Heart right ventricle (tissue), 16 donors: ENCODE data around the gene ECI1. TPM values are rescaled to one million over a fixed set of nuclear protein-coding genes. Genes with fewer than 3 reads are reported as not detected.

ENCODE experiments used
- ATAC-seq, 8 donors: fragments of 200-7000 bp; cut with Tn5 transposase; one replicate each; pipeline ENCODE4 v1.9.1; 2020; ENCODE audit warnings: mild to moderate bottlenecking in 8 of 8, moderate library complexity in 8 of 8, moderate number of reproducible peaks in 1 of 8
- DNase-seq, 2 donors: peaks; one replicate each; pipeline ENCODE4 v3.0.0-alpha.2; 2020
- H3K27ac ChIP-seq, 10 donors: fragments of 200-600 bp; sonication (generic) in 2 of 10; one replicate each; pipeline versions ENCODE4 v1.5.0 to v1.8.0; 2020 to 2022; ENCODE audit warnings: mild to moderate bottlenecking in 3 of 10
- H3K27me3 ChIP-seq, 7 donors: fragments of 200-600 bp; one replicate each; pipeline ENCODE4 v1.8.0; 2021 to 2022; ENCODE audit warnings: mild to moderate bottlenecking in 2 of 7
- H3K36me3 ChIP-seq, 9 donors: fragments of 200-600 bp; sonication (generic) in 1 of 9; one replicate each; pipeline versions ENCODE4 v1.5.0 to v1.8.0; 2020 to 2022; ENCODE audit warnings: mild to moderate bottlenecking in 2 of 9
- H3K4me1 ChIP-seq, 9 donors: fragments of 200-600 bp; sonication (generic) in 1 of 9; one replicate each; pipeline versions ENCODE4 v1.5.0 to v1.8.0; 2020 to 2022; ENCODE audit warnings: mild to moderate bottlenecking in 4 of 9
- H3K4me3 ChIP-seq, 10 donors: fragments of 200-600 bp; sonication (generic) in 2 of 10; one replicate each; pipeline versions ENCODE4 v1.5.0 to v1.8.0; 2020 to 2022; ENCODE audit warnings: mild to moderate bottlenecking in 7 of 10, moderate library complexity in 2 of 10
- H3K9me3 ChIP-seq, 11 donors: fragments of 200-600 bp in 10 of 11; sonication (generic) in 2 of 11; one replicate each; pipeline versions ENCODE4 v1.5.0 to v1.8.0; 2013 to 2022; ENCODE audit warnings: mild to moderate bottlenecking in 2 of 11, control low read depth in 1 of 11, moderate library complexity in 1 of 11
- CTCF ChIP-seq, 9 donors: fragments of 200-600 bp; sonication (generic) in 2 of 9; IDR thresholded peaks; one replicate each; pipeline versions ENCODE4 v1.5.0 to v1.8.0; 2021 to 2022; ENCODE audit warnings: antibody characterized with exemption in 9 of 9, mild to moderate bottlenecking in 5 of 9, moderate library complexity in 1 of 9
- WGBS, 2 donors: extraction: QIAGEN DNeasy Blood & Tissue Kit; methylation state at CpG; one replicate each; pipeline ENCODE4 v1.1.7; 2013; ENCODE audit warnings: inconsistent platforms in 1 of 2; 5-methylcytosine and 5-hydroxymethylcytosine counted together
- intact Hi-C, 10 donors: fragments of 100-400 bp; cut with DNase I; formaldehyde crosslinking; loops; one replicate each; pipeline versions ENCODE4 v1.11.1 to v1.14.2; 2022
- polyA plus RNA-seq, 2 donors: library from polyadenylated mRNA; stranded (reverse); fragments of 200-250 nt; gene quantifications; one replicate each; pipeline ENCODE4 v1.2.3, GENCODE V29; 2013
- total RNA-seq, 10 donors: library from RNA; stranded (reverse); fragmentation: NEBNext Ultra II Directional in 3 of 10; extraction: Animal tissue kit (Norgen Biotek cat#: 25700) in 3 of 10; gene quantifications; one replicate each; pipeline versions ENCODE4 v1.2.1 to v1.2.4, GENCODE V29; 2021 to 2023
- donor health status: Arrhythmogenic right ventricular cardiomyopathy.
- donor health status: ischemic (EF 13 %, LVEDD 7.1; RV severe dilation, severe dysfunction).
- donor health status: healthy with polysubstance abuse.
- donor health status: DM: no; HTN: yes; CAD: no.
- donor health status: DM: no; HTN: no; CAD: no.
- donor health status: ischemic (EF 25% LVEDD 6.9; RV normal size, moderate dysfunction).
- donor health status: ischemic (EF 25% LVEDD 5.7; RV mildly dilated, moderate dysfunction).
- donor health status: healthy.
- donor health status: DM: yes; HTN: yes; CAD: no.
- donor health status: Ischemic cardiomyopathy.
- donor health status: ischemic (EF 35%, LVEDD 5.7; RV mildly dilated, moderate dysfunction).
- donor health status: nonischemic (EF 11% LVEDD 7.7; RV severe dilation, severe dysfunction).
- donor health status: DM: yes; HTN: yes; CAD: no.
- donor health status: PGD.
- donor health status: ischemic (EF 29% LVEDD 5.4; RV normal size, mild dysfunction).
- donor health status: nonischemic (EF 23%, LVEDD 6.1; RV moderate dilation, normal function).

ECI1 gene
- total and polyA plus RNA-seq, 12 donors: 118 to 491 (median 155) TPM

- WGBS, 2 donors: 80 to 87% methylated on average over 6 of the region's 6 CpGs
- intact Hi-C loops: loop anchor here in 1 of 10 donors (10.0 kb wide), 1 partner anchor 307 kb away; no protein-coding TSS in a partner anchor
- H3K4me3 ChIP-seq: no peak overlapping the region
- ATAC-seq (no peak), DNase-seq (no peak)
- H3K27me3 ChIP-seq: peaks cover 14 to 59% (median 39%) of the 10 kb centered on the region in 7 donors
- no peaks in the 10 kb centered on the region for H3K9me3 ChIP-seq
- peaks cover 4 to 15% (median 10%) of the 10 kb centered on the region in 9 donors for H3K4me1 ChIP-seq
- no peaks in the 10 kb centered on the region for H3K36me3 ChIP-seq
- TF ChIP-seq CTCF (IDR thresholded peaks at IDR 0.05): no peak
- no peak overlapping the region for H3K27ac ChIP-seq
These were observed 53.6 kb downstream of the ECI1 start for GRCh38 chr16:2197765-2198164.

- Histone ChIP-seq H3K4me1 (peaks cover 4 to 15% (median 10%) of the 10 kb centered on the region in 9 donors), H3K27ac (no peak overlapping the region), H3K27me3 (peaks cover 14 to 59% (median 39%) of the 10 kb centered on the region in 7 donors), H3K4me3 (peak overlapping the region in 5 of 10 donors; percentile 10 to 28 (median 19)), H3K36me3 (no peaks in the 10 kb centered on the region), H3K9me3 (no peaks in the 10 kb centered on the region)
- intact Hi-C loops: loop anchor here in 1 of 10 donors (10.0 kb wide), 1 partner anchor 308 kb away; no protein-coding TSS in a partner anchor
- no peak for DNase-seq
- no peak for TF ChIP-seq CTCF (IDR thresholded peaks at IDR 0.05)
- 24 to 40% methylated on average over 21 to 32 of the region's 32 CpGs for WGBS, 2 donors
- ATAC-seq: no peak
These were observed 54.3 kb downstream of the ECI1 start for GRCh38 chr16:2196981-2197511.

- Histone ChIP-seq H3K9me3 (no peaks in the 10 kb centered on the region), H3K36me3 (no peaks in the 10 kb centered on the region), H3K4me3 (peak within 1 kb of the TSS; percentile 23 to 43 (median 35)), H3K4me1 (peaks cover 4 to 15% (median 10%) of the 10 kb centered on the region in 9 donors), H3K27me3 (peaks cover 14 to 59% (median 39%) of the 10 kb centered on the region in 7 donors), H3K27ac (no peak within 1 kb of the TSS)
- WGBS, 2 donors: 1% methylated on average over 48 to 127 of the region's 129 CpGs
- intact Hi-C loops: loop anchor here in 1 of 10 donors (10.0 kb wide), 1 partner anchor 308 kb away; no protein-coding TSS in a partner anchor
- no peak for TF ChIP-seq CTCF (IDR thresholded peaks at IDR 0.05)
- ATAC-seq: peak in 1 of 8 donors; percentile 31
- no peak for DNase-seq
These were observed 55.0 kb downstream of the ECI1 start, which contains the start of gene CASKIN1 for GRCh38 chr16:2196162-2196980. Gene CASKIN1, minus strand, starts transcription at chr16:2196605. Its CDS starts 173 bp downstream, at chr16:2196432.
